HG03565 (cell line): Measurements from ENCODE around the gene HPCAL1.

Experiments used
- ATAC-seq: cut with Tn5 transposase; IDR thresholded peaks from one replicate; pipeline ENCODE4 v1.9.1; 2021; ENCODE audit warnings: mild to moderate bottlenecking, moderate library complexity; ENCODE audit not compliant: unreplicated experiment

The HPCAL1 gene

DNA sequence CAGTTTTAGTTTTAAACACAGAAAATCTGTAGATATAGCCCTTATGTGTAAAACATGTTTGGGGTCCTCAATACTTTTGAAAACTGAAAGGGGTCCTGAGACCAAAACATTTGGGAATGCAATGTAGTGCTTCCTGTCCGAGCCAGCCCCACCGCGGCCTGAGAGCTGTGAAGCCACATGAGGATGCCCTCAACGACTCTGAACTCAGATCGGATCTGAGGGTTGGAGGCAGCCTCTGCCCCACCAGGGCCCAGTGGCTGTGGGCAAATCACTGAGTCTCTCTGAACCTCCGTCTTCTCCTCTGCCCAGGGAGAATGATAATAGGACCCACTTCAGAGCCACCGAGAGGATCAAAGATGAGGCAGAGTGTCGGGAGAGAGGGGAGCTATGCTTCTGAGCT lies 33.4 kb upstream of the HPCAL1 start:
- no peak for ATAC-seq

DNA sequence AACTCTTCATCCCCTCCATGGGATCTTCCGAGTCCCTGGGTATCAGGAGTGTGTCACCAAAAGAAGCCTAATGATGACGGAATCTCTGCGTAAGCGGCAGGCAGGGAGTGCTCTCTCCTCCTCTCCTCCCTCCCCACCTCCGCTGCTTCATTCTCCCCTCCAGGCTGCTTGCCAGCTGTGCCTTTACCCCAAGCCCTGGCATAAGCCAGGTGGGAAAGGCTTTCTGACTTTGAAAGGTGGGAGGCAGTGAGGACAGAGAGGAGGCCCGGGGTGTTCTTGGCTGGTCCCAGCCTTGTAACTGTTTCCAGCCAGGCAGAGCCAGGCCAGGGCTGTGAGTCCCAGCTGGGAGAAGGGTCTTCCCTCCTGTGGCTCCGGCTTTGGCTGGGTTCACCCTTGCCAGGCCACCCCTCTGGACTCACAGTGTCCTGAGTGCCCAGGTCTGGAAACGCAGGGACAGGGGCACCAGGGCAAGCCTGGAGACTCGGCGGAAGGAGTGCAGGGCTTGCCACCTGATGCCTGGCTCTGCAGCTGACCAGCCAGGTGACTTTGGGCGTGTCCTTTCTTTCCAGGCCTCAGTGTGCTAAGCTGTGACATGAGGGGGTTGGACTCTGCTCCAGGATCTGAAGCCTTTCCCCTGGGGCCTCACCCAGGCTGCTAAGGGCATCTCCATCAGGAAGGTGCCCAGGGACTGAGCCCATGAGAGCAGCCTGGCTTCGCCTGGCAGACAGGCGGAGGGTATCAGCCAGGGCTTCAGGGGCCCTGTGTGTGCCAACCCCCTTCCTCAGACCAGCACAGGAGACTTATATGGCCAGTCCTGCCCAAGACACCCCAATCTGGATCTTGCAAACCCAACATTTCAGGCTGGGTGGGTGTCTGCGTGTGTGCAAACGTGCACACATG lies 32.7 kb upstream of the HPCAL1 start:
- ATAC-seq: no peak

- ATAC-seq: no peak
Observed at GRCh38 chr2:10271509-10271908, 31.2 kb upstream of the HPCAL1 start.

GRCh38 chr2:10271946-10272345 lies 30.8 kb upstream of the HPCAL1 start:
- no peak for ATAC-seq

DNA sequence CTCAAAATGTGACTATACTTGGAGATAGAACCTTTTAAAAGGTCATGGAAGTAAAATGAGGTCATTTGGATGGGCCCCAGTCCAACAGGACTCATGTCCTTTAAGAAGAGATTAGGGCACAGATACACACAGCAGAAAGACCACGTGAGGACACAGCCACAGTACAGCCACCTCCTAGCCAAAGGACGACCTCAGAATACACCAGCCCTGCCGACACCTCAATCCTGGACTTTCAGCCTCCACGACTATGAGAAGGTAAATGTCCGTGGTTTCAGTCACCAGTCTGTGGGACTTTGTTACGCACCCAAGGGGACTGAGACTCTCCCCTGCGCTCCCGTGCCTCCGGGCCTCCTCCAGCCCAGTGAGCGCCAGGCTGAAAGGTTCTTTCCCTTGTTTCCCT lies 30.2 kb upstream of the HPCAL1 start:
- ATAC-seq: no peak

GRCh38 chr2:10273215-10274175 lies 29.2 kb upstream of the HPCAL1 start:
- ATAC-seq: no peak

DNA sequence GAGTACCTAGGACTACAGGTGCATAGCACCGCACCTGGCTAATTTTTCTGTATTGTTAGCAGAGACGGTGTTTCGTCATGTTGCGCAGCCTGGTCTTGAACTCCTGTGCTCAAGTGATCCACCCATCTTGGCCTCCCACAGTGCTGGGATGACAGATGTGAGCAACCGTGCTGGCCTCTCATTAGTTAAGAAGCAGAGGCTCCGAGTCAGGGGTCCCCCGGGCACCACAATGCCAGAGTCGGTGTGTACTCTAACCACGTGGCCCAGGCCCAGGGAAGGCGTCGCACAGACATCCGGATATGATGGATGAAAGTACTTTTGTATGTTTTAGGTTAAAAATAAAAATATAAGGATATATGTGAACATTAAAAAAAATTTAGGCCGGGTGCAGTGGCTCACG lies 28.3 kb upstream of the HPCAL1 start:
- no peak for ATAC-seq

- no peak for ATAC-seq
Observed at GRCh38 chr2:10274983-10275802, 27.5 kb upstream of the HPCAL1 start.

DNA sequence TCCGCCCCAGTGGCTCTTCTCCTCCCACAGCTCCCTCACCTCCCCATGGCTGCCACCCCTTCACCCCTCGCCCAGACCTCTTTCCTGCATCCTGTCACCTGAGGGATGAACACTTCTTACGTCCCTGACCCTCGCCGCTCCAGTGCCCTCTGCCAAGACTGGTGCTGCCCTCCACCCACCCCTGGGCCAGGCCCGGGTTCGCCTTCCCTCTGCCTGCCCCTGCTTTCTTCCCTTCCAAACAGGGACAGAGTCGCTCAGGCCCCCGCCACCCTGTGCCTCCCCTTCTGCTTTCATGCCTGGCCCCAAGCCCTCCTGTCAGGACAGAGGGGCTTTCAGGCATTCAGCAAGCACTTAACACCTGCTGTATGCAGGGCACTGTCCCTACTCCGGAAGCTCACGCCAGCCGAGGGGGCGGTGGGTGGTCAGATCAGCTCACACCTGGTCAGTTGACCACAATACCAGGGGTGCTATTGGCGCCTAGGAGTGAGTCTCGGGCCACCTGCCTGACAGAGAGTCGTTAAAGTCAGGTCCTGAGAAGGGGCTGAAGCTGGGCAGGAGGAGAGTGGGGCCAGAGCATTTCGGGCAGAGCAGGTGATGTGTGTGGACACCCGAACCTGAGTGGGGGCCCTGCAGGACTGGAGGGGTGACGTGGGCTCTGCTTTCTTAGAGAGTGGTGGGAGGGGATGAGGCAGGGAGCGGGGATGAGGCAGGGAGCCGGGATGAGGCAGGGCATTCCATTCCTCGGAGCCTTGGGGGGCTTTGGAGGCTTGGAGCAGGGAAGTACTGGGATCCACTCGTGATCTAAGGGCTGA lies 26.0 kb upstream of the HPCAL1 start:
- no peak for ATAC-seq

GRCh38 chr2:10277293-10278028 lies 25.2 kb upstream of the HPCAL1 start:
- ATAC-seq: no peak

DNA sequence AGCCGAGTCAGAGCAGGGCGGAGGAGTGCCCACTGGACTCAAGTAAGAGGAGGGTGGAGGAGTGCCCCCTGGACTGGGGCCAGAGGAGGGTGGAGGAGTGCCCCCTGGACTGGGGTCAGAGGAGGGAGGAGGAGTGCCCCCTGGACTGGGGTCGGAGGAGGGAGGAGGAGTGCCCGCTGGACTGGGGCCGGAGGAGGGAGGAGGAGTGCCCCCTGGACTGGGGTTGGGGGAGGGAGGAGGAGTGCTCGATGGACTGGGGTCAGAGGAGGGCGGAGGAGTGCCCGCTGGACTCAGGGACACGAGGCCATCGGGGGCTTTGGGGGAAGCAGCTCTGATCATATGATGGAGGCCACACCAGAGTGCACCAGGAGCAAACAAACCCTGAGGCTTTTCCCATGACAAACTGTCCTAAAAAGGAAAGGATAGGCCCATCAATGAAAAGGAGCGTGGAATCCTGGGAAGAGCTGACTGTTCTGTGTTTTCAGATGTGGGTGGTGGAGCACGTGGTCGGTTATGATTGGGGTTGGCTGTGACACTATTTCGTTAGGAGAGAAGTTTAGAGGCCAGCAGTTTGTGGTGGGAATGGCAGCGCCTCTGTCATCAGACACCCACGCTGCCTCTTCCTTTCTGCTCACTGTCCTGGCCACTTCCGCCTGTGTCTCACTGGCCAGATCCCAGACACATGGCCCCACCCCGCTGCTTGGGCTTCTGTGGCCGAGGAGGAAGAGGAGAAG lies 24.5 kb upstream of the HPCAL1 start:
- no peak for ATAC-seq

- no peak for ATAC-seq
Observed at GRCh38 chr2:10278763-10279471, 23.8 kb upstream of the HPCAL1 start.

DNA sequence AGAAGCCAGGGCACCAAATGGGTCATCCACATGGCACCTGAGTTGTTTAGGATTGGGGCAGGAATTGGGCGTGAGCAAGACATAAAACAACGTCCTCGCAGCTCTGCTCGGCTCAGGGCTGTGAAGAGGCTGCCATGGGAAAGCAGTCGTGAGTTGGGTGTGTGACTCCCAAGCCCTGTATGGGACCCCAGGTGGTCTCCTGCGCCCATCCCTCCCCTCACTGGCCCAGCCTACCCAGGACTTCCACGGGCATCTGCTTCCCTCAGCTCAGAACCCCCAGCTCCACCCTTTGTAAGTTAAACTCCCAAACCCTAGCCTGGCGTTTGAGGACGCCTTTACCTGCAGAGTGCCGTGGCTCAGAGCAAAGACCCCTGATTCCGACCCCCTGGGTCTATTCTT lies 23.2 kb upstream of the HPCAL1 start:
- no peak for ATAC-seq

DNA sequence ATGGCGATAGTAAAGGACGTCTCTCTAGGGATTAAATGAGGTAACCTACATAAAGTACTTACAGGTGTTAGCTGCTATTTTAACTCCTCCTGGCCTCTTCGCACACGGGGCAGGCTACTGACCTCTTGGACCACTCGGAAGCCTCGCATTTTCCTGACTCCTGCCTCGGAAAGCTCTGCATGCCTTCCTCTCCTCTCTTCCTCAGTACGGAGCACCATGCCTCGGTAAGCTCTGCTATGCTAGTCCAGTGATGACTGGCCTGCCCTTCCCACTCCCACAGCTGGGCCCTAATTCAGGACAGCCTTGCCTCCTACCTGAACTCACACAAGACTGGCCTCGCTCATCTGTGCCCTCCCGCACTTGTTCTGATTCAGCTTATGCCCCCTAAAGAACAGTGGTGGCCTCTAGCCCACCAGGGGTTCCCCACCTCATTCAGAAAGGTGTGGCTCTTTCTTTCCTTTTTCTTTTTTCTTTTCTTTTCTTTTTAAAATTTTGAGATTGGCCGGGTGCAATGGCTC lies 22.7 kb upstream of the HPCAL1 start:
- no peak for ATAC-seq

DNA sequence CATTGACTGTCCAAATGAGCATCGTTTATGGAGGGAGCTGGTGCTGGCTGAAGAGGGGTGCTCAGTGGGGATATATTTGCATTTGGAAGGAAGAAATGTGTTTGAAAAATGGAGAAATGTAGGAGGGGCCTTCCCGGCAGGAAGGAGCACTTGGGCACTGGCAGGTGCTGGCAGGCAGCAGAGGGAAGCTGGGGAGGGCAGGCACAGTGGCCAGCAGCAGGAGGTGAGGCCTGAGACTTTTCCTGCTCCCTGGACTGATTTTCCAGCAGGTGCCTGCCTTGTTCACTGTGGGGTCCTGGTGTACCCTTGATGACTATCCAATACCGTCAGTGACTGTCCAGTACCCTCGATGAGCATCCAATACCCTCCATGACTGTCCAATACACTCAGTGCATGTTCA lies 20.8 kb upstream of the HPCAL1 start:
- no peak for ATAC-seq

DNA sequence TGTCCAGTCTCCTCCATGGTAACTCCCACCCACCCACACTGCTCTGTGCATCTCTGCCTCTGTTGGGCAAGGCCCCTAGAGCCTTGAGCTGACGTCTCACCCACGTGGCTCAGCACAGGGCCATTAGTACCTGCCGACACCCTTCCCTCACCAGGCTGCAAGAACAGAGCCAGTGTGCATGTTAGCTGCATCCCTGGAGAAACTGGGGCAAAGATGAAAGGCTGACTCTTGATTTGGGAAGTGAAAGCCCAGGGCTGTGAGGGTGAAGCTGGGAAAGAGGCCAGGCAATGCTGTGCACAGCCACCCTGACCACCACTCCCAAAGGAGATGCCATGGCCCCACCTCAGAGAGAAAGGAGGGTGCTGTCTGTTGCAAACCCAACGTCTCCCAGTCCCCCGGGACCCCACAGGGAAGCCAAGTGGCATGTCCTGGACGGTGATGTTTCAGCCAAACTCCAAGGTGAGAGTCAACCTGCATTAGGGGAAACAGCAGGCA lies 20.0 kb upstream of the HPCAL1 start:
- ATAC-seq: no peak
